ENCODE measurements around the gene TUG1.
A peak's percentile ranks its signal among the peaks of the same experiment; 100 is the strongest.

TUG1 gene

DNA sequence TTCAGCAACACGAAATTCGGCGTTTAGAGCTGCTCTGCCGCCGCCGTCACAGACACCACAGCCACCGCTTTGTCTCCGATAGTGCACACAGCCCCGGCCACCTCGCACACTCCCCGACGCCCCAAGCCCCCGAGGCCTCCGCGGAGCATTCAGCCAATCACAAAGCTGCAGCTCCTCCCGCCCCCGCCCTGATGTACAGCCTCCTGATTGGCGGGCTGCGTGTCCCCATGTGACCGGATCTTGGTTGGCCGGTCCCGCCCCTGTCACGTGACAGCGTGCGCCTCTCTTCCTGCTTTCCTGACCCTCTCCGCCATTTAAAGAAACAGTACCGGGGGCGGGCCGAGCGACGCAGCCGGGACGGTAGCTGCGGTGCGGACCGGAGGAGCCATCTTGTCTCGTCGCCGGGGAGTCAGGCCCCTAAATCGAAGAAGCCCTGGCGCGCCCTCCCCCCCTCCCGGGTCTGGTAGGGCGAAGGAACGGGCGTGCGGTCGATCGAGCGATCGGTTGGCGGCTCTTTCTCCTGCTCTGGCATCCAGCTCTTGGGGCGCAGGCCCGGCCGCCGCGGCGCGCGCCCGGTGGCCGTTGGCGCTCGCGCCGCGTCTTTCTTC is at the start of gene TUG1:
Gene TUG1 (plus strand): TSS at position 342 of the 608 bp plus-strand sequence.
- DNase-seq = peak; percentile 98

DNA sequence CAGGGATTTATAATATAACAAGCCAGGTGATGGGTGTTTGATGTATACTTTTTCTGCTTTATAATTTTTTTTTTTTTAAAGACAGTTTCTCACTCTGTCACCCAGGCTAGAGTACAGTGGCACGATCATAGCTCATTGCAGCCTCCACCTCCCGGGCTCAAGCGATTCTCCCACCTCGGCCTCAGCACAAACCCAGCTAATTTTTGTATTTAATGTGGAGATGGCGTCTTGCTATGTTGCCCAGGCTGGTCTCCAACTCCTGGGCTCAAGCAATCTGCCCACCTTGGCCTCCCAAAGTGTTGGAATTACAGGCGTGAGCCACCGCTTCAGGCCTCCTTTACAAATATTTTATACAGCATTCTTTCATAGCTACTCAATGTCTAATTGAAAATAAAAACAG is 49.1 kb upstream of the TUG1 start:
- no peak for DNase-seq

DNA sequence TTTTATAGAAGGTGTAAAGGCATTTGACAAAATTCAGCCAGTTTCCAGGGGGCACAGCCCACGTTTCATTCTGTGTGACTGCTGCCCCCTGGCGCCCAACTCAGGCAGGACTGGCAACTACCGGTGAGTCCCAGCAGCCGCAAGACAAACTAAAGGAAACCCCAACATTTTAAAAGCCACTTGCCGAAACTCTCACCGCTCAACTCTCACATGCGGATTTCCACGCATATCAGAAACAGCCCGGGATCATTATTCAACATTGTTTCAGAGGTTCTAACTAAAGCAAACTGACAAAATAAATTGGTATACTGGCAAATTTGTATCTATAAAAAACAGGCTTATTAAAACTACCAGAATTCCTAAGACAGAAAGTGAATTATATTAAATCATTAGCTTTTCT is 48.7 kb upstream of the TUG1 start:
- DNase-seq = peak; percentile 85

DNA sequence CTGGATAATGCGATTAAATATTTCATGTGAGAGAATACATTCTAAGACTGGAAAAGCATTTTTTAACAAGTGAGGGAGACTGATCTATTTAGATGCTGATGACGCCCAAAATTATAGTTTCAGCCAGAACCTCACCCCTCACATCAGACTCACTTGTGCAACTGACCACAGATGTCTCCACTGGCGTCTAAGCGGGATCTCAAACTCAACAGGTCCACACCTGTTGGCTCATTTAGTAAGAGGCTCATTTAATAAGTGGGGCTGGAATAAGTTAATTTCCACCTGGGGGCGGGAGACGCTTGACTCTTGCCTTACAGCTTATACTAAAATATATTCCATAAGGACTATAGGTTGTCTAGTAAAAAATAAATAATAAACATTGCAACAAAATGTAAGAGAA is 48.0 kb upstream of the TUG1 start:
- DNase-seq = no peak

- DNase-seq = peak; percentile 88
Measured at GRCh38 chr22:30922151-30922611, 46.9 kb upstream of the TUG1 start.

DNA sequence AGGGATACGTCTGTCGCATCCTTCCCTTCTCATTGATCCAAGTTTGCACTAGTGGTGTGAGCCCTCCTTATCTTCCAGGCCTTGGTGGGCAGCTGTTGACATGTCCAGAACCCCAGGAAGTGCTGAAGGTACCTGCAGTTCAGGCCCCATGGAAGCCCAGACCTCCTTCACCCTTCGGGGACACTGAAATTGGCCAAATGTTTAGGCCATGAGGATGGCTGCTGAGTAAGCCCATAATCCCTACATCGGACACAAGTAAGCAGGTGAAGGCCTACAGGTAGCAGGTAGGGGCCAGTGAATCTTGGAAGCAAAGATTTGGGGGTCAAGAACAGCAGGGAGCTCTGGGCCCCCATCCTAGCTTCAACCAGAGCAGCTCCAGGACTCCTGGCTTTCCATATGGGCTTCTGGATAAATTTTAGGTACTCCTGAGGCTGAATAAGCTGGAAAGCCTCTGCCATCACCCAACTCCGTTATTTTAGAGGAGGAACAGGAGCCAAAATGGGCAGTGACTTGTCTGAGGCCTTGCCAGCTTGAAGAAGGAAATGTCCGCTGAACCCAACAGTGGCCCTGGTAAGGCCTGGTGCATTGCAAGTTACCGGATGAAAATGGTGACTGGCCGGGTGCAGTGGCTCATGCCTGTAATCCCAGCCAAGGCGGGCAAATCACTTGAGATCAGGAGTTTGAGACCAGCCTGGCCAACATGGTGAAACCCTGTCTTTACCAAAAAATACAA is 45.7 kb upstream of the TUG1 start:
- DNase-seq = no peak

DNA sequence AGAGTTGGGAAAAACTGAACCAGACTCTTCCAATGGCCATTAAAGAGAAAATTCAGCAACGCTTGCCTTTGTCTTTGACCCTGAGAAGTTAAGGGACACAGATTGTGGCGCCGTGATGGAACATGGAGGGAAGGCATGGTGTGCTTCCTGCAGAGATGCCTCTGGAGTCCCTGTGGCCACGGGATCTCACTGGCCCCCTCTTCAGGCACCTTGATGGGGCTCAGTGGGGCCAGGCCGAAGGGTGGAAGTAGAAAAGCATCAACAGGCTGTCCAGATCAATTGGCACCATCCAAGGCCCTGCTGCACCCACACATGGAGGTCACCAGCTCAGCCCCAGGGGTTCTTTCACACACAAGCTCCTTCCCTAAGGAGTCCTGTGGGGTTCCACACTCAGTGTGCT is 43.4 kb upstream of the TUG1 start:
- DNase-seq = no peak

GRCh38 chr22:30926706-30927105 is 42.4 kb upstream of the TUG1 start:
- no peak for DNase-seq

DNA sequence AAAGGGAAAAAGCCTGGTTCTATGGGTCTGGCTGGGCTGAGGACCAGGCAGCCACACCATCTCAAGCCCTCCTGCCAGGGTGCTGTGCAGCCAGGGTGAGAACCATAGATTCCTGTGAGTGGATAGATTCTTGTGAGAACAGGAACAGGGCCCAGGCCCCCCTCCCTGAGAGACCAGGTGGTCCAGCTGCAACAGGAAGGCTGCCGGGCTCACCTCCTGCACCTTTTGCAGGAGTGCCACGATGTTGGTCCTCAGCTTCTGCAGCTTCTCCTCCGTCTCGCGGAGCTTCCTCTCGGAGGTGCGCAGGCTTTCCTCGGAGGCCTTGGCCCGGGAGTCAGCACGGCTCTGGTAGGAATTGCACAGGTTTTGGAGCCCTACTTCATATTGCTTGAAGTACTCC is 41.3 kb upstream of the TUG1 start:
- no peak for DNase-seq

DNA sequence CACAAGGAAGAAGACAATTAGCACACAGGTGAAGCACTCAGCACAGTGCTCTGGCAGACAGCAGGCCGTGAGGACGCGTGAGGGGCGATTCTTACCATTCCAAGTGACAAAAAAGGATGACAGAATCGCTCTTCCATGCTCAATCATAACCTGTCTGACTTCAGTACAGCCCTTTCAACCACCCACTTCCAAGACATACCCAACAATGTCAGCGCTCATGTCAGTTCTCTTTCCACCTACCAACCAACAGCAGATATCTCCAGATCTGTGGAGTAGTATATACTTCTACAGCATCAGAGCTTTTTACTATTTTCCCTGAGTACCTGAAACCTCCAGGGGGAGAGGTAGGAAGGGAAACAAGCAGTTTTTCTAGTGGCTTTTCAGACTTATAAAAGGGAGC is 40.7 kb upstream of the TUG1 start:
- DNase-seq = no peak

DNA sequence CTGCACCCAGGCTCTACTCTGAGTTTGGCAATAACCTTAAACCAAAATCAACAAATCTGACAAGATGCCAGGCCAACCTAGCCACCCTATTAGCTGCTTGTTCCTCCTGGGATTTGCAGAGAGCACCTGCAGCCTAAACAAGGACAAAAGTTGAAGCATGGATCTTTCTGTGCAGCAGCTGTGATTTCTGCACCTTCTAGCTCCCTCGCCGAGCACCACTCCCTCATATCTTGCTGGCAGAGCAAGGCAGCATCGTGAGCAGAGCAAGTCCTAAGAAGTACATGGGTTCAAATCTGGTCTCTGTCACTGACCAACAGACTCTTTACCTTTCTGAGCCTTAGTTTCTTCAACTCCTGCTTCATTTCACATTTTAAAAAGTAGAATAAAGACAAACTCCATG is 38.8 kb upstream of the TUG1 start:
- DNase-seq = no peak

GRCh38 chr22:30931541-30932300 is 37.3 kb upstream of the TUG1 start:
- DNase-seq = no peak

DNA sequence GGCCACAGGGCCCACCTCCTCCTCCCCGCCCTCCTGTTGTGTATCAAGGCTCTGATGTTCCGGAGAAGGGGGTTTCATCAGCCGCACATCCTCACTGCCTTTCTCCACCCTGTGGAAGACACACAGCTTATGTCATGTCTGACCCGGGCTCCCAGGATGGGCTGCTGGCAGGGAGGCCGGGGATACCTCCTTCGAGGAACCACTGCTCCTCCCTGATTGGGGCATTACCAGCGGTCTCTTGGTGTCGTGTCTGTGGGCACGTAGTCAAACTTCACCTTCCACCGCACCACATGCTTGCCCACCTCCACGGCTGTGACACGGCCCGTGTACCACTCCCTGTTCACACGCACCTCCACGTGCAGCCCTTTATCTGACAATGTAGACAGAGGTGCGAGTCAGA is 36.4 kb upstream of the TUG1 start:
- no peak for DNase-seq

DNA sequence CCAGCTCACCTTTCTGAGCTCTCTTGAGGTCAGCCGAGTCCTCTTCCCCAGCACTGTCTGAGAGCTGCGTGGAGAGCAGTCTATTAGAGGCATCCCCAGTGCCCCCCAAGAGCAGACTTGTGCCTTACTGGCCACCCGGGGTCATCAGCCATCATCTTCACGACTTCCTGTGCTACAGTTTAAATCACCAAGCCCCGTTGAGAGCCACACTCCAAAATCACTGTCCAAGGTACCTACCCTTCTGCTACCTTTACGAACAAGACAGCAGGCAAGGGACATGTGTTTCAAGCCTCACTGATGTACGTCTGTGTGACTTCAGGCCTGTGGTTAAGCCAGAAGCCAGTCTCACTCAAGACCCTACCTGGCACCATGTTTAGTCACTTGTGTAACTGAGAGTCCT is 35.6 kb upstream of the TUG1 start:
- no peak for DNase-seq

DNA sequence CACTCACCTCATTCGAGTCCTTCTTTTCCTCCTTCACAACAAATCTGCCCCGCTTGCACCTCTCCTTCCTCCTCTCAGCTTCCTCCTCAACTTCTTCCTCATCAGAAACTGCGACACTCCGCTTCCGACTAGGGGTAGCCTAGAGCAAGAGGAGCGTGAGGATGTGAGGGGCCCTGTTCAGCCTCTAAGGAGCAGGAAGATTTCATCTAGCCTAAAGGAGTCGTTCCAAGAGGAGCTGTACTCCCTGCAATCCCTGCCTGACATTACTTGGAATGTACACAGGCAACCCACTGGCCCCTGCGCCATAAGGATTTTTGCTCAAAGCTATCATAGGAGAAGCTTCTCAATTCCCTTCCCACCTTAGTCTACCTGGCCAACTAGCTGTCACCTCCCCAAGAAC is 35.0 kb upstream of the TUG1 start:
- DNase-seq = no peak

DNA sequence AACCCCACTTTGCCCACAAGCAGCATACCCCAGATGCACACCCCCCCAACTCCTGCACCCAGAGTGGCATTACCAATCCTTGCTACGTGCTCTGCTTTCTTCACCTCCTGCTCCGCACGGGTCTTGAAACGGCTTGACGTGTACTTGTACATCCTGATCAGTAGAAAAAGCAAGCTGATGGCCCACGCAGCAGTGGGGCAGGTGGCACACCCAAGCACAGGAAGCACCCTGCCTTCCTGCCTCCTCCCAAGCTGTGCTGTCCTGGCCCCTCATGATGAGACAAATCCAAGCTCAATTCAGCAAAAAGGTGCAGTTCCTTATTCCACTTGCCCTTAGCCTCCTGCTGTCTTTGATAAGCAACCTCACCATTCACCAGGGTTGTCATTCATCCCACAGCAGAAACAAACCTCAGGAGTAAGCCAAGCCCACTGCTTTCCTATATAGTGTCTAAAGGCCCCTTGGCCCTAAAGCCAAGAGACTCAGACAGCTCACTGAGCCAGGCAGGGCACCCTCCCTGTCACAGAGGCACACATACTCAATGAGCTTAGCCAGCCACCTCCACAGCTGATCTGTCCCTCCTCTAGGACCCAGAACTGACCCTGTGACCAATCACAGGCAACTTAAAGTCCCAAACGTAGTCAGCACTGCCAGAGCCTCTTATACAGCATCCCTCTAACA is 28.2 kb upstream of the TUG1 start:
- DNase-seq = peak; percentile 53

GRCh38 chr22:30941363-30941740 is 27.7 kb upstream of the TUG1 start:
- no peak for DNase-seq

- peak; percentile 67 for DNase-seq
Measured at GRCh38 chr22:30943368-30943767, 25.7 kb upstream of the TUG1 start.

GRCh38 chr22:30944986-30945385 is 24.1 kb upstream of the TUG1 start:
- DNase-seq = no peak

DNA sequence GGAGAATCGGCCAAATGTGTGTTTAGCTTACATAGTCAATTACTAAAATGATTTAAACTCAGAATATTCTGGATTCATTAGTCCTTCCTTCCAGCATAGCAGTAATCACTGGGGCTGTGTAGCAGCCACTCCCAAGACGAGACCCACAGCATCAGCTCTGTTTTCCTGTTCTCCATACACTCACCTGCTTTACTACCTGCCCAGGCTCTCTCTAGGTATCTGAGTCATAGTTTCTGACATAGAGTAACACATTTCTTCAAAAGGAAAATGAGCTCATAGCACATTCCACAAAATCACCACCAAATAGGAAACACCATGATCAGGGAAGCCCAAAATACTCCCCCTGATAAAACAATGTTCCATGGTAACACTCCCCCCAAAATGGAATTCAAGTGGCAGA is 23.4 kb upstream of the TUG1 start:
- no peak for DNase-seq

- no peak for DNase-seq
Measured at GRCh38 chr22:30946354-30946753, 22.7 kb upstream of the TUG1 start.

DNA sequence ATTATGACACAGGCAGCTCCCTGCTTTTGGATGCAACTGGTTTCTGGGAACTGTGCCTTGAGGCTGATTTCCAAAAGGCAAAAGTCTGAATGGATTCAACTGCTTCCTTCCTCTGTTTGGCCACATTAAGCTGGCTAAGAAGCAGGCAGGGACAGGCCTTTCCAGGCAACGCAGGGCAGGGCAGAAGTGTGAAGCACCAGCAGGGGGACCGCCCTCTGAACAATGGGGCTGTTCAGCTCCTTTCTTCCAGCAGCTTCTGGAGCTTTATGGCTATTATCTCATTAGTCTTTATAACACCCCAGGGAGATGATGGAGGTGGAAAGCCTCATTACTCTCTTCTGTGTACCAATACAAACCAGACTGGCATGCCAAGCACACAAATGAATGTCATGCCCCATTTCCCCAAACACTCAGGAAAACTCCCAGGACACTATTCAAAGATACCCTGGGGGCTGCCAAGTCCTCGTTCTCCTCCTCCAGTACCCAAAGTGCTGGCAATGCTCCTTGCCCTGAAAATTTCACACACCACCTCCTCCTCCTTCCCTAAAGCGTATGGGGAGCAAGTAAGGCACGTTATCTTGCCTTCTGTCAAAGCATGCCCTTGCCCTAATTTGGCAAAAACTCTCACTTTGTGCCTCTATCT is 21.8 kb upstream of the TUG1 start:
- DNase-seq = no peak
